Liver (tissue), 9 donors: ENCODE data around the gene RPUSD2. TPM values are rescaled to one million over a fixed set of nuclear protein-coding genes. Genes with fewer than 3 reads are reported as not detected.

Source experiments
- DNase-seq: peaks from one replicate; pipeline ENCODE4 v3.0.0-alpha.2; 2017; ENCODE audit warnings: low spot score
- H3K27ac ChIP-seq, 2 donors: one replicate each; pipeline ENCODE4 v1.7.0; 2013; ENCODE audit warnings: inconsistent platforms in 2 of 2, low read length in 2 of 2, control low read depth in 1 of 2, low read depth in 1 of 2, mild to moderate bottlenecking in 1 of 2
- H3K27me3 ChIP-seq, 4 donors: one replicate each; pipeline versions ENCODE4 v1.6.1 to v1.7.0; 2013; ENCODE audit warnings: low read length in 3 of 4, inconsistent platforms in 1 of 4, mild to moderate bottlenecking in 1 of 4, moderate library complexity in 1 of 4; ENCODE audit not compliant: control insufficient read depth in 4 of 4, insufficient read depth in 4 of 4
- H3K36me3 ChIP-seq, 4 donors: one replicate each; pipeline versions ENCODE4 v1.6.1 to v1.7.0; 2013; ENCODE audit warnings: low read length in 3 of 4, mild to moderate bottlenecking in 3 of 4, low read depth in 1 of 4, moderate library complexity in 1 of 4; ENCODE audit not compliant: control insufficient read depth in 4 of 4, insufficient read depth in 3 of 4
- H3K4me1 ChIP-seq, 4 donors: one replicate each; pipeline versions ENCODE4 v1.6.1 to v1.7.0; 2013; ENCODE audit warnings: low read length in 3 of 4, mild to moderate bottlenecking in 3 of 4, moderate library complexity in 1 of 4; ENCODE audit not compliant: control insufficient read depth in 4 of 4, insufficient read depth in 4 of 4
- H3K4me3 ChIP-seq, 3 donors: one replicate each; pipeline versions ENCODE4 v1.6.1 to v1.7.0; 2013; ENCODE audit warnings: low read length in 3 of 3, control low read depth in 1 of 3, low read depth in 1 of 3, mild to moderate bottlenecking in 1 of 3
- H3K9ac ChIP-seq, 2 donors: one replicate each; pipeline ENCODE4 v1.7.0; 2013; ENCODE audit warnings: low read length in 2 of 2, mild to moderate bottlenecking in 2 of 2, moderate library complexity in 2 of 2, control low read depth in 1 of 2, low read depth in 1 of 2
- H3K9me3 ChIP-seq, 4 donors: one replicate each; pipeline versions ENCODE4 v1.6.1 to v1.7.0; 2013; ENCODE audit warnings: low read length in 3 of 4; ENCODE audit not compliant: control insufficient read depth in 4 of 4
- CTCF ChIP-seq: fragments of 150-350 bp; IDR thresholded peaks from 2 replicates; pipeline ENCODE4 v1.5.1; 2017; ENCODE audit warnings: improper control_type of control experiment, low read depth, low read length; ENCODE audit not compliant: missing input control
- EGR1 ChIP-seq, 2 donors: IDR thresholded peaks; 2 replicates each; pipeline ENCODE4 v1.6.1; 2016 to 2018; ENCODE audit warnings: antibody characterized with exemption in 2 of 2, low read depth in 2 of 2
- FOXA1 ChIP-seq: IDR thresholded peaks from 2 replicates; pipeline ENCODE4 v1.6.1; 2016; ENCODE audit warnings: antibody characterized with exemption
- FOXA2 ChIP-seq: IDR thresholded peaks from 2 replicates; pipeline ENCODE4 v1.6.1; 2016; ENCODE audit warnings: antibody characterized with exemption
- GABPA ChIP-seq, 2 donors: IDR thresholded peaks in 1 of 2; conservative IDR thresholded peaks in 1 of 2; 2 replicates each; pipeline ENCODE4 v1.6.1; 2016; ENCODE audit warnings: antibody characterized with exemption in 2 of 2, mild to moderate bottlenecking in 1 of 2, moderate library complexity in 1 of 2
- HNF4A ChIP-seq, 2 donors: conservative IDR thresholded peaks; 2 replicates each; pipeline ENCODE4 v1.6.1; 2016; ENCODE audit warnings: antibody characterized with exemption in 2 of 2, mild to moderate bottlenecking in 2 of 2
- HNF4G ChIP-seq: IDR thresholded peaks from 2 replicates; pipeline ENCODE4 v1.6.1; 2016; ENCODE audit warnings: antibody characterized with exemption
- JUND ChIP-seq, 2 donors: IDR thresholded peaks; 2 replicates each; pipeline ENCODE4 v1.6.1; 2016; ENCODE audit warnings: antibody characterized with exemption in 2 of 2
- MAX ChIP-seq: IDR thresholded peaks from 2 replicates; pipeline ENCODE4 v1.6.1; 2016; ENCODE audit warnings: antibody characterized with exemption
- NR2F2 ChIP-seq: IDR thresholded peaks from 2 replicates; pipeline ENCODE4 v1.6.1; 2016; ENCODE audit warnings: antibody characterized with exemption
- RAD21 ChIP-seq, 2 donors: IDR thresholded peaks; 2 replicates each; pipeline ENCODE4 v1.6.1; 2016; ENCODE audit warnings: antibody characterized with exemption in 2 of 2, mild to moderate bottlenecking in 2 of 2
- REST ChIP-seq: IDR thresholded peaks from 2 replicates; pipeline ENCODE4 v1.6.1; 2016; ENCODE audit warnings: antibody characterized with exemption, mild to moderate bottlenecking
- RXRA ChIP-seq, 2 donors: IDR thresholded peaks; 2 replicates each; pipeline ENCODE4 v1.6.1; 2017 to 2018; ENCODE audit warnings: antibody characterized with exemption in 2 of 2, mild to moderate bottlenecking in 1 of 2
- SP1 ChIP-seq: IDR thresholded peaks from 2 replicates; pipeline ENCODE4 v1.6.1; 2018; ENCODE audit warnings: antibody characterized with exemption, mild to moderate bottlenecking
- TAF1 ChIP-seq: conservative IDR thresholded peaks from 2 replicates; pipeline ENCODE4 v1.6.1; 2016; ENCODE audit warnings: antibody characterized with exemption, mild to moderate bottlenecking
- YY1 ChIP-seq: IDR thresholded peaks from 2 replicates; pipeline ENCODE4 v1.6.1; 2016; ENCODE audit warnings: antibody characterized with exemption, mild to moderate bottlenecking
- WGBS: extraction: QIAGEN DNeasy Blood & Tissue Kit; methylation state at CpG from one replicate; pipeline ENCODE4 v1.1.7; 2013; 5-methylcytosine and 5-hydroxymethylcytosine counted together
- polyA plus RNA-seq, 2 donors: library from polyadenylated mRNA; stranded (reverse) in 1 of 2; unstranded in 1 of 2; fragments of 200-250 nt in 1 of 2; fragments of >200 nt in 1 of 2; fragmentation: Nextera tagmentation in 1 of 2; extraction: Ambion mirVana in 1 of 2; gene quantifications; one replicate each; pipeline versions ENCODE4 v1.2.1 to v1.2.3, GENCODE V29; 2013 to 2015
- total RNA-seq, 2 donors: library from RNA; depleted of rRNA; stranded (reverse); fragments of >200 nt; gene quantifications; one replicate each; pipeline ENCODE4 v1.2.3, GENCODE V29; 2014
- donor health status: healthy.
- donor health status: healthy.
- donor health status: healthy.
- donor health status: healthy.
- donor health status: healthy.

RPUSD2 gene
- total and polyA plus RNA-seq, 4 donors: 5.3 to 7.6 (median 6.6) TPM

GRCh38 chr15:40564591-40565332 lies 4.3 kb upstream of the RPUSD2 start, which contains the start of gene CCDC32:
TSS of gene CCDC32 (minus strand) at chr15:40565042. CDS start at chr15:40563015, 2,027 bp downstream.
- DNase-seq: peak; percentile 93
- under 1% methylated on average over 40 of the region's 40 CpGs for WGBS
- H3K27me3 ChIP-seq: no peaks in the 10 kb centered on the region
- H3K4me3 ChIP-seq: peak within 1 kb of the TSS; percentile 79 to 86 (median 84)
- TF ChIP-seq SP1 (peak; percentile 63), RXRA (IDR thresholded peaks at IDR 0.05) (peak in 1 of 2 donors; percentile 17), MAX (peak; percentile 49), NR2F2 (no peak), TAF1 (peak; percentile 76), RAD21 (IDR thresholded peaks at IDR 0.05) (peak; percentile 7 to 50), REST (peak; percentile 77), CTCF (peak; percentile 4), FOXA1 (peak; percentile 8), YY1 (no peak), HNF4G (no peak)
- peaks cover 0 to 5% (median 4%) of the 10 kb centered on the region in 4 donors for H3K36me3 ChIP-seq
- H3K9ac ChIP-seq: peak within 1 kb of the TSS; percentile 79 to 84
- H3K9me3 ChIP-seq: no peaks in the 10 kb centered on the region
- H3K4me1 ChIP-seq: peaks cover 5 to 24% (median 14%) of the 10 kb centered on the region in 4 donors
- H3K27ac ChIP-seq: peak within 1 kb of the TSS; percentile 84 to 87

- Histone ChIP-seq H3K4me3 (peak overlapping the region; percentile 34 to 86 (median 37)), H3K36me3 (peaks cover 0 to 5% (median 4%) of the 10 kb centered on the region in 4 donors), H3K27me3 (no peaks in the 10 kb centered on the region), H3K4me1 (peaks cover 5 to 32% (median 22%) of the 10 kb centered on the region in 4 donors), H3K9me3 (no peaks in the 10 kb centered on the region), H3K9ac (peak overlapping the region in 1 of 2 donors; percentile 47), H3K27ac (peak overlapping the region in 1 of 2 donors; percentile 87)
- no peak for DNase-seq
- 41% methylated on average over 20 of the region's 20 CpGs for WGBS
- no peak for TF ChIP-seq HNF4A (conservative IDR thresholded peaks at IDR 0.05)
- no peak for TF ChIP-seq NR2F2
- TF ChIP-seq JUND (IDR thresholded peaks at IDR 0.05): no peak
- TF ChIP-seq EGR1 (IDR thresholded peaks at IDR 0.05; ENCODE audit: low read depth in 2 of 2): no peak
- no peak for TF ChIP-seq GABPA (IDR thresholded peaks at IDR 0.05 in 1 of 2, conservative IDR thresholded peaks at IDR 0.05 in 1 of 2)
- no peak for TF ChIP-seq FOXA1
- TF ChIP-seq YY1: no peak
- no peak for TF ChIP-seq CTCF
- TF ChIP-seq REST: no peak
- no peak for TF ChIP-seq RAD21 (IDR thresholded peaks at IDR 0.05)
- no peak for TF ChIP-seq TAF1
- TF ChIP-seq HNF4G: no peak
- no peak for TF ChIP-seq MAX
- TF ChIP-seq FOXA2: no peak
These were observed 3.5 kb upstream of the RPUSD2 start for GRCh38 chr15:40565333-40566238.
